H9 (cell line): Measurements from ENCODE around the gene LAMB1. TPM values are rescaled to one million over a fixed set of nuclear protein-coding genes. Genes with fewer than 3 reads are reported as not detected.

ENCODE experiments used
- DNase-seq: peaks from one replicate; pipeline ENCODE4 v3.0.0-alpha.2; 2017
- H2AFZ ChIP-seq: one replicate; pipeline ENCODE4 v1.6.1; 2013; ENCODE audit warnings: mild to moderate bottlenecking, low read length, control low read depth, moderate library complexity
- H2AK5ac ChIP-seq: 2 replicates; pipeline ENCODE4 v1.6.1; 2013; ENCODE audit warnings: low read length, control low read depth, mixed read lengths; ENCODE audit not compliant: insufficient read length
- H2BK120ac ChIP-seq: one replicate; pipeline ENCODE4 v1.6.1; 2013; ENCODE audit warnings: low read depth, mild to moderate bottlenecking, low read length, control low read depth, inconsistent platforms; ENCODE audit not compliant: poor library complexity, severe bottlenecking
- H2BK12ac ChIP-seq: 2 replicates; pipeline ENCODE4 v1.6.1; 2013; ENCODE audit warnings: low read length, control low read depth, mixed read lengths, low read depth; ENCODE audit not compliant: insufficient read length
- H2BK15ac ChIP-seq: 2 replicates; pipeline ENCODE4 v1.6.1; 2013; ENCODE audit warnings: low read depth, low read length, control low read depth
- H2BK20ac ChIP-seq: one replicate; pipeline ENCODE4 v1.6.1; 2013; ENCODE audit warnings: low read depth, mild to moderate bottlenecking, low read length, control low read depth, inconsistent platforms; ENCODE audit not compliant: poor library complexity, severe bottlenecking
- H2BK5ac ChIP-seq: 2 replicates; pipeline ENCODE4 v1.6.1; 2013; ENCODE audit warnings: low read length, control low read depth, mixed read lengths; ENCODE audit not compliant: insufficient read length
- H3K14ac ChIP-seq: 2 replicates; pipeline ENCODE4 v1.6.1; 2013; ENCODE audit warnings: low read length, control low read depth; ENCODE audit not compliant: insufficient read depth
- H3K18ac ChIP-seq: 2 replicates; pipeline ENCODE4 v1.6.1; 2013; ENCODE audit warnings: low read depth, mild to moderate bottlenecking, mixed read lengths, low read length, control low read depth; ENCODE audit not compliant: insufficient read length
- H3K23ac ChIP-seq: 2 replicates; pipeline ENCODE4 v1.6.1; 2013; ENCODE audit warnings: low read length, control low read depth, mixed read lengths, low read depth; ENCODE audit not compliant: insufficient read length
- H3K23me2 ChIP-seq: 2 replicates; pipeline ENCODE4 v1.6.1; 2013; ENCODE audit warnings: low read depth, mild to moderate bottlenecking, mixed read lengths, low read length, control low read depth; ENCODE audit not compliant: insufficient read length, poor library complexity, severe bottlenecking
- H3K27ac ChIP-seq: 2 replicates; pipeline ENCODE4 v1.5.1; 2013; ENCODE audit warnings: low read length, control low read depth, mixed read lengths, low read depth; ENCODE audit not compliant: insufficient read length
- H3K27me3 ChIP-seq: 2 replicates; pipeline ENCODE4 v1.6.1; 2013; ENCODE audit warnings: low read length, control low read depth, inconsistent platforms; ENCODE audit not compliant: insufficient read depth
- H3K4ac ChIP-seq: 2 replicates; pipeline ENCODE4 v1.6.1; 2013; ENCODE audit warnings: low read depth, mild to moderate bottlenecking, control low read depth, inconsistent platforms, low read length, moderate library complexity
- H3K4me1 ChIP-seq: 2 replicates; pipeline ENCODE4 v1.6.1; 2013; ENCODE audit warnings: low read length, control low read depth, inconsistent platforms; ENCODE audit not compliant: insufficient read depth
- H3K4me2 ChIP-seq: 2 replicates; pipeline ENCODE4 v1.6.1; 2013; ENCODE audit warnings: low read length, control low read depth, mixed read lengths; ENCODE audit not compliant: insufficient read length, insufficient read depth
- H3K56ac ChIP-seq: 2 replicates; pipeline ENCODE4 v1.6.1; 2013; ENCODE audit warnings: low read depth, mild to moderate bottlenecking, mixed read lengths, low read length, control low read depth; ENCODE audit not compliant: insufficient read length
- H3K79me1 ChIP-seq: 2 replicates; pipeline ENCODE4 v1.6.1; 2013; ENCODE audit warnings: low read depth, mild to moderate bottlenecking, moderate library complexity, low read length, control low read depth, inconsistent platforms; ENCODE audit not compliant: insufficient read depth, poor library complexity, severe bottlenecking
- H3K79me2 ChIP-seq: 2 replicates; pipeline ENCODE4 v1.6.1; 2013; ENCODE audit warnings: low read length, control low read depth, inconsistent platforms; ENCODE audit not compliant: insufficient read depth
- H3K9ac ChIP-seq: 2 replicates; pipeline ENCODE4 v1.6.1; 2013; ENCODE audit warnings: low read length, control low read depth, mixed read lengths; ENCODE audit not compliant: insufficient read length; ENCODE audit errors: extremely low read depth
- H3K9me3 ChIP-seq: one replicate; pipeline ENCODE4 v1.6.1; 2013; ENCODE audit warnings: low read depth, low read length, inconsistent platforms; ENCODE audit not compliant: control insufficient read depth
- H3T11ph ChIP-seq: one replicate; pipeline ENCODE4 v1.6.1; 2013; ENCODE audit warnings: mild to moderate bottlenecking, low read length, control low read depth, inconsistent platforms
- H4K20me1 ChIP-seq: one replicate; pipeline ENCODE4 v1.6.1; 2013; ENCODE audit not compliant: control insufficient read depth, insufficient read length, insufficient read depth
- H4K5ac ChIP-seq: 2 replicates; pipeline ENCODE4 v1.6.1; 2013; ENCODE audit warnings: low read depth, mild to moderate bottlenecking, mixed read lengths, low read length, control low read depth; ENCODE audit not compliant: insufficient read length
- H4K8ac ChIP-seq: replicated peaks from 2 replicates; pipeline ENCODE4 v1.6.1; 2013; ENCODE audit warnings: low read length, control low read depth, mixed read lengths, low read depth; ENCODE audit not compliant: insufficient read length
- H4K91ac ChIP-seq: 2 replicates; pipeline ENCODE4 v1.6.1; 2013; ENCODE audit warnings: low read depth, mild to moderate bottlenecking, moderate library complexity, mixed read lengths, low read length, control low read depth; ENCODE audit not compliant: insufficient read length
- H3K27ac Mint-ChIP-seq, 3 experiments: 2 replicates in 2 of 3; 3 replicates in 1 of 3; pipeline ENCODE4 v1.8.0; 2020 to 2021; ENCODE audit warnings: mixed read lengths in 3 of 3, mild to moderate bottlenecking in 1 of 3, moderate library complexity in 1 of 3
- H3K27me3 Mint-ChIP-seq: 2 replicates; pipeline ENCODE4 v1.8.0; 2021; ENCODE audit warnings: low read depth, mild to moderate bottlenecking, moderate library complexity, mixed read lengths
- H3K36me3 Mint-ChIP-seq, 3 experiments: 2 replicates in 2 of 3; 3 replicates in 1 of 3; pipeline ENCODE4 v1.8.0; 2020 to 2021; ENCODE audit warnings: low read depth in 3 of 3, mixed read lengths in 3 of 3; ENCODE audit not compliant: insufficient read depth in 1 of 3
- H3K4me1 Mint-ChIP-seq, 2 experiments: 2 replicates each; pipeline ENCODE4 v1.8.0; 2020; ENCODE audit warnings: mixed read lengths in 2 of 2
- H3K4me3 Mint-ChIP-seq, 2 experiments: 2 replicates in 1 of 2; 3 replicates in 1 of 2; pipeline ENCODE4 v1.8.0; 2020 to 2021; ENCODE audit warnings: mild to moderate bottlenecking in 2 of 2, mixed read lengths in 2 of 2, moderate library complexity in 1 of 2
- H3K9me3 Mint-ChIP-seq, 2 experiments: 2 replicates in 1 of 2; 3 replicates in 1 of 2; pipeline ENCODE4 v1.8.0; 2020; ENCODE audit warnings: mild to moderate bottlenecking in 2 of 2, mixed read lengths in 2 of 2, moderate library complexity in 1 of 2
- CTCF ChIP-seq: fragments of 200-600 bp; sonication (generic); conservative IDR thresholded peaks from 3 replicates; pipeline ENCODE4 v1.8.0; 2021; ENCODE audit warnings: antibody characterized with exemption, mild to moderate bottlenecking
- WGBS: extraction: QIAGEN DNeasy Blood & Tissue Kit; methylation state at CpG from one replicate; pipeline ENCODE4 v1.1.7; 2013; ENCODE audit warnings: missing lambda C conversion rate, low lambda C conversion rate, mixed read lengths; ENCODE audit not compliant: insufficient read length; ENCODE audit errors: extremely low coverage; 5-methylcytosine and 5-hydroxymethylcytosine counted together
- total RNA-seq: library from RNA; stranded (reverse); gene quantifications from 2 replicates; pipeline ENCODE4 v1.2.1, GENCODE V29; 2021

The LAMB1 gene
- total RNA-seq, 1 experiment from 2014 or later, result 75.8 TPM

- WGBS, result no CpG with 5 or more reads among the region's 3 CpGs
Measured at GRCh38 chr7:107917763-107918651, 85.0 kb downstream of the LAMB1 start.

More at GRCh38 chr7:107917763-107918651, 85.0 kb downstream of the LAMB1 start:
- Histone ChIP-seq H3T11ph (no peak overlapping the region), H2BK15ac (no peak overlapping the region), H2AK5ac (no peak overlapping the region), H3K56ac (no peak overlapping the region), H2BK20ac (no peak overlapping the region), H3K18ac (no peak overlapping the region), H3K27me3 (no peaks in the 10 kb centered on the region), H4K5ac (no peak overlapping the region), H4K20me1 (no peaks in the 10 kb centered on the region), H4K91ac (no peak overlapping the region), H3K27ac (no peak overlapping the region), H2BK120ac (no peak overlapping the region), H3K4me1 (no peaks in the 10 kb centered on the region), H3K79me1 (no peaks in the 10 kb centered on the region), H3K9ac (no peak overlapping the region), H3K23ac (no peak overlapping the region), H3K79me2 (no peaks in the 10 kb centered on the region; the same call in 1 of the 2 replicates), H2AFZ (no peak overlapping the region), H3K9me3 (no peaks in the 10 kb centered on the region), H3K4me2 (no peak overlapping the region), H3K23me2 (no peaks in the 10 kb centered on the region), H4K8ac (no peak overlapping the region), H2BK5ac (no peak overlapping the region), H3K14ac (no peak overlapping the region), H2BK12ac (no peak overlapping the region), H3K4ac (no peak overlapping the region)
- Mint-ChIP-seq H3K27ac (0 out of 7 replicates have a peak overlapping the region, but pooled peaks of 1 of the 3 experiments have one; percentile 3), H3K36me3 (peaks cover 24 to 84% (median 59%) of the 10 kb centered on the region in 3 experiments), H3K4me1 (no peaks in the 10 kb centered on the region), H3K4me3 (no peak overlapping the region), H3K9me3 (no peaks in the 10 kb centered on the region), H3K27me3 (no peaks in the 10 kb centered on the region)
- no peak for DNase-seq
- TF ChIP-seq CTCF, result no peak
